HepG2 (cell line): ENCODE data around the gene CABLES2. TPM values are rescaled to one million over a fixed set of nuclear protein-coding genes. Genes with fewer than 3 reads are reported as not detected.

Experiments
- BORCS8-MEF2B ChIP-seq: sonication (generic); formaldehyde crosslinking; IDR thresholded peaks from 2 replicates; pipeline ENCODE4 v1.8.0; 2022; ENCODE audit warnings: mild to moderate bottlenecking, missing genetic modification reagents
- GABPB1 ChIP-seq: IDR thresholded peaks from 2 replicates; pipeline ENCODE4 v1.6.1; 2016; ENCODE audit warnings: mild to moderate bottlenecking, missing genetic modification reagents, moderate library complexity, missing compliant biosample characterization
- GMEB2 ChIP-seq: IDR thresholded peaks from 2 replicates; pipeline ENCODE4 v1.6.1; 2016; ENCODE audit warnings: missing biosample characterization, missing genetic modification reagents, low read depth
- HNF4A ChIP-seq: sonication (generic); formaldehyde crosslinking; IDR thresholded peaks from 2 replicates; pipeline ENCODE4 v1.4.0; 2020; ENCODE audit warnings: missing genetic modification reagents
- IRX3 ChIP-seq: sonication (generic); formaldehyde crosslinking; IDR thresholded peaks from 2 replicates; pipeline ENCODE4 v1.8.1; 2023; ENCODE audit warnings: mild to moderate bottlenecking, low read depth, missing genetic modification reagents, borderline replicate concordance
- KDM6A ChIP-seq: IDR thresholded peaks from 2 replicates; pipeline ENCODE4 v1.6.1; 2016; ENCODE audit warnings: low read depth
- KLF9 ChIP-seq: IDR thresholded peaks from 2 replicates; pipeline ENCODE4 v1.6.1; 2016; ENCODE audit warnings: low read depth
- LCORL ChIP-seq, 2 experiments: fragments of 450-650 bp in 1 of 2; sonication (generic) in 1 of 2; formaldehyde crosslinking in 1 of 2; IDR thresholded peaks; 2 replicates each; pipeline versions ENCODE4 v1.5.0 to v1.6.1; 2017 to 2020; ENCODE audit warnings: antibody characterized with exemption in 1 of 2, missing genetic modification reagents in 1 of 2
- MZF1 ChIP-seq: sonication (generic); formaldehyde crosslinking; IDR thresholded peaks from 2 replicates; pipeline ENCODE4 v1.8.1; 2023; ENCODE audit warnings: mild to moderate bottlenecking, missing genetic modification reagents, borderline replicate concordance
- NFKB2 ChIP-seq: sonication (generic); formaldehyde crosslinking; IDR thresholded peaks from 2 replicates; pipeline ENCODE4 v1.4.0; 2020; ENCODE audit warnings: missing genetic modification reagents, borderline replicate concordance
- PATZ1 ChIP-seq: sonication (generic); formaldehyde crosslinking; IDR thresholded peaks from 2 replicates; pipeline ENCODE4 v1.4.0; 2020; ENCODE audit warnings: missing genetic modification reagents
- RBFOX2 ChIP-seq: fragments of 200-400 bp; formaldehyde crosslinking; IDR thresholded peaks from 2 replicates; pipeline ENCODE4 v1.6.1; 2017; ENCODE audit warnings: low read depth, mild to moderate bottlenecking, low read length
- SALL1 ChIP-seq: sonication (generic); formaldehyde crosslinking; IDR thresholded peaks from 2 replicates; pipeline ENCODE4 v1.8.0; 2022; ENCODE audit warnings: mild to moderate bottlenecking, missing genetic modification reagents
- SMAD9 ChIP-seq: sonication (generic); formaldehyde crosslinking; IDR thresholded peaks from 2 replicates; pipeline ENCODE4 v1.5.1; 2020; ENCODE audit warnings: mild to moderate bottlenecking, missing genetic modification reagents
- SRSF1 ChIP-seq: fragments of 200-400 bp; formaldehyde crosslinking; optimal IDR thresholded peaks from 2 replicates; pipeline ENCODE3; 2017; ENCODE audit warnings: mild to moderate bottlenecking, low read depth, low read length, moderate library complexity
- YEATS2 ChIP-seq: sonication (generic); formaldehyde crosslinking; IDR thresholded peaks from 2 replicates; pipeline ENCODE4 v1.4.0; 2020; ENCODE audit warnings: missing genetic modification reagents, borderline replicate concordance
- ZMYM3 ChIP-seq: sonication (generic); formaldehyde crosslinking; IDR thresholded peaks from 2 replicates; pipeline ENCODE4 v1.5.1; 2020; ENCODE audit warnings: mild to moderate bottlenecking, missing genetic modification reagents
- ZNF296 ChIP-seq: sonication (generic); formaldehyde crosslinking; conservative IDR thresholded peaks from 2 replicates; pipeline ENCODE4 v1.5.0; 2020; ENCODE audit warnings: mild to moderate bottlenecking, missing genetic modification reagents
- ZNF317 ChIP-seq: sonication (generic); formaldehyde crosslinking; IDR thresholded peaks from 2 replicates; pipeline ENCODE4 v1.5.0; 2020; ENCODE audit warnings: mild to moderate bottlenecking, missing genetic modification reagents
- ZNF331 ChIP-seq: sonication (generic); formaldehyde crosslinking; IDR thresholded peaks from 2 replicates; pipeline ENCODE4 v1.4.0; 2020; ENCODE audit warnings: missing genetic modification reagents
- ZNF367 ChIP-seq: sonication (generic); formaldehyde crosslinking; IDR thresholded peaks from 2 replicates; pipeline ENCODE4 v1.4.0; 2020; ENCODE audit warnings: missing genetic modification reagents, borderline replicate concordance
- ZNF556 ChIP-seq: sonication (generic); formaldehyde crosslinking; IDR thresholded peaks from 2 replicates; pipeline ENCODE4 v1.4.0; 2020; ENCODE audit warnings: mild to moderate bottlenecking, missing genetic modification reagents, borderline replicate concordance
- ZNF574 ChIP-seq: sonication (generic); formaldehyde crosslinking; IDR thresholded peaks from 2 replicates; pipeline ENCODE4 v1.4.0; 2020; ENCODE audit warnings: missing genetic modification reagents
- ZNF652 ChIP-seq: IDR thresholded peaks from 2 replicates; pipeline ENCODE4 v1.6.1; 2016; ENCODE audit warnings: low read depth, borderline replicate concordance
- polyA plus RNA-seq, 8 experiments: library from polyadenylated mRNA; depleted of rRNA in 3 of 8; stranded (reverse) in 7 of 8; unstranded in 1 of 8; fragments of >200 nt; fragmentation: Illumina TruSeq in 4 of 8; extraction: Trizol in 4 of 8; gene quantifications; 2 replicates each; pipeline versions ENCODE4 v1.2.1 to v1.2.3, GENCODE V29; 2011 to 2016; ENCODE audit warnings: low read depth in 4 of 8, missing spikeins in 1 of 8, mixed read lengths in 1 of 8; ENCODE audit not compliant: insufficient read depth in 1 of 8
- total RNA-seq, 5 experiments: library from RNA; depleted of rRNA; stranded (reverse); fragments of >200 nt; fragmentation: Illumina TruSeq; extraction: Trizol; gene quantifications; 2 replicates each; pipeline ENCODE4 v1.2.3, GENCODE V29; 2016; ENCODE audit warnings: low read depth in 1 of 5

The CABLES2 gene
- total and polyA plus RNA-seq, 2 of the 13 experiments (the other 11 are each of a cell fraction or from before 2014, with no cell fraction given): 5.2 to 9.7 TPM

- TF ChIP-seq ZNF296 (CRISPR knock-in tag) (0 out of 2 replicates have a peak, but pooled peaks have one; percentile 68), SALL1 (CRISPR knock-in tag) (peak; percentile 52; the same call in 1 of the 2 replicates), ZNF317 (no peak), GABPB1 (CRISPR knock-in tag) (peak; percentile 43; the same call in 1 of the 2 replicates), ZNF652 (CRISPR knock-in tag) (no peak), MZF1 (no peak), IRX3 (0 out of 2 replicates have a peak, but pooled peaks have one; percentile 36), YEATS2 (CRISPR knock-in tag) (0 out of 2 replicates have a peak, but pooled peaks have one; percentile 24), ZNF367 (CRISPR knock-in tag) (no peak), KDM6A (peak; percentile 61), LCORL (IDR thresholded peaks at IDR 0.05) (no peak), LCORL (CRISPR knock-in tag; IDR thresholded peaks at IDR 0.05) (peak; percentile 80), ZMYM3 (peak; percentile 7; the same call in 1 of the 2 replicates), ZNF331 (CRISPR knock-in tag) (peak; percentile 28; the same call in 1 of the 2 replicates), ZNF556 (CRISPR knock-in tag) (0 out of 2 replicates have a peak, but pooled peaks have one; percentile 46), KLF9 (CRISPR knock-in tag) (no peak), ZNF574 (CRISPR knock-in tag) (peak; percentile 63; the same call in 1 of the 2 replicates), SRSF1 (peak; percentile 54), RBFOX2 (peak; percentile 51; the same call in 1 of the 2 replicates), PATZ1 (CRISPR knock-in tag) (peak; percentile 99), NFKB2 (peak; percentile 65; the same call in 1 of the 2 replicates), HNF4A (CRISPR knock-in tag) (peak; percentile 86), SMAD9 (CRISPR knock-in tag) (no peak), GMEB2 (CRISPR knock-in tag) (no peak), BORCS8-MEF2B (CRISPR knock-in tag) (0 out of 2 replicates have a peak, but pooled peaks have one; percentile 27)
Measured at GRCh38 chr20:62353289-62354030, 53.6 kb downstream of the CABLES2 start (continued).
